Stimulated activated CD4-positive, alpha-beta T cell treated with anti-CD3 and anti-CD28 coated beads, Interleukin-4, amount 100 ng/mL, for 4 hours (primary cell): ENCODE data around the gene EXOC6B.

Experiments
- DNase-seq, 2 experiments: peaks; one replicate each; pipeline ENCODE4 v3.0.0-alpha.2; 2020

The EXOC6B gene

DNA sequence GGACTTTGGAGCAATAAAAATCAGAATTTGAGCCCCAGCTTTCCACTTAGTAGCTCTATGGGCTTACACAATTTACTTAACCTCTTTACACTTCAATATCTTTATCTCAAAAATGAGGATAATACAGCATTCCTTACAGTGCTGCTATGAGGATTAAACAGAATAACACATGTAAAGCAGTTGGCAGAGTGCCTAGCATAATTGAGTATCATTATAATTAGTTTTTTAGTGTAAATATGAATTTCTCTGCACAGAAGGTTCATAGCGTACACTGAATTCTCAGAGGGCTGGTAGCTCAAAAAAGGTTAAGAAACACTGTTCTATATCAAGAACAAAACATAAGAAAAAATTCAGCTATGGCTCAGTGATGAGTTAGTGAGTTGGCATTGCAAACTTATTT lies 487.8 kb downstream of the EXOC6B start:
- no peak for DNase-seq

GRCh38 chr2:72332720-72333119 lies 493.1 kb downstream of the EXOC6B start:
- DNase-seq: no peak

DNA sequence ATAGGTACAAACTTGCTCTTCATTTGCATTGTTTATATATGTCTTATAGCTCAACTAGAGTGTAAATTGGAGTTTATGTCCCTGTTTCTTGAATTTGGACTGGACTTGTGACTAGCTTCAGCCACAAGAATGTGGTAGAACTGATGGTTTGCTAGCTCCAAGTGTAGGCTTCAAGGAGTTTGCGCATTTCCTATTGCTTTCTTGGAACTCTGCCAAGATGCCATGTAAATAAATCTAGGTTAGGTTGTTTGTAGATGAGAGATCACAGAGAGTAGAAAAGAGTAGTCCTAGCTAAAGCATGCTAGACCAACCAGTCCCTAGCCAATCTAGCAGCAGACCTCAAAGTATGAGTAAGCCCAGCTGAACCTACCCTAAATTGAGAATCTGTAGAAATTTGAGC lies 495.2 kb downstream of the EXOC6B start:
- DNase-seq: no peak

- DNase-seq: no peak
These were observed 499.1 kb downstream of the EXOC6B start for GRCh38 chr2:72326759-72327158.

DNA sequence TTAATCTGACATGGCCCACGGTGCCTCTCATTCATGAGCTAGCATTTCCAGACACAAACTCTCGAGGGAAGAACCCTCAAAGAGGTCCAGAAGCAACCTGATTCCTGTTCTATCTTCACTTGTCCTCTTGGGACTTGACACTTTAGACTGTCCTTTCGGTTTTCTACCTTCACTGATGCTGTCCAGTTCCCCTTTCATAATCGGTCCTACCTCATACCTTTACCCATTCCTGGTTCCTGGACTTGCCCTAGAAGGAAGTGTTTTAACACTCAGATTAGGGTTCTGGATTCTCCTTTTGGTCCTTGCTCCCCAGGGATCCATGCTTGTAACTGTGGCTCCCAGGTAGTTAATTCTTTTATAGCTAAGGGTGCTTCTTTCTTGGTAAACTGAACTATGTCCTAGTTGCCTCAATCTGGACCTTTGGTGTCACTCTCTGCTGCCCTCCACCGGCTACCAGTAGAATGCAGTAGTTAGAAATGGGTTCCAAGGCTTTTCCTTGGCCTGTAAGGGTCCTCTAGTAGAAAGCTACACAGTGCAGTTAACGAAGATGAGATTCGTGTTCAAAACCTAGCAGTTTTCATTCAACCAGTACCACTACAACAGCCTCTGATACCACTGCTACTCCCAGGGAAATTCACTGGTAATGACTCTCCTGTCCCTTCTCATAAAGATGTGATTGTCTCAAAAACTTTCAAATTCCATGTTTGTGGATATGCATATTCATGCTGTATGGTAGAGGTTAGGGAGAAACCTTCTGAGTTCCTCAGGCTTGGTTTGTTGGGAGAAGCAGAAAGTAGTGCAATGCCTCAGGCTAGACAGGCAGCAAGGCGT lies 500.0 kb downstream of the EXOC6B start:
- no peak for DNase-seq

- no peak for DNase-seq
These were observed 509.1 kb downstream of the EXOC6B start for GRCh38 chr2:72316774-72317173.

DNA sequence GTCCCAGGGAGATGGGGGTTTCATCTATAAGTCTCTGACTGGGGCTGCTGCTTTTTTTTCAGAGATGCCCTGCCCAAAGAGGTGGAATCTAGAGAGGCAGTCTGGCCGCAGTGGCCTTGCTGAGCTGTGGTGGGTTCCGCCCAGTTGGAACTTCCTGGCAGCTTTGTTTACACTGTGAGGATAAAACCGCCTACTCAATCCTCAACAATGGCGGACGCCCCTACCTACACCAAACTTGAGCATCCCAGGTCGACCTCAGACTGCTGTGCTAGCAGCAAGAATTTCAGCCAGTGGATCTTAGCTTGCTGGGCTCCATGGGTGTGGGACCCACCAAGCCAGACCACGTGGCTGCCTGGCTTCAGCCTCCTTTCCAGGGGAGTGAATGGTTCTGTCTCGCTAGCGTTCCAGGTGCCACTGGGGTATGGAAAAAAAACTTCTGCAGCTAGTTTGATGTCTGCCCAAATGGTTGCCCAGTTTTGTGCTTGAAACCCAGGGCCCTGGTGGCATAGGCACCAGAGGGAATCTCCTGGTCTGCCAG lies 525.6 kb downstream of the EXOC6B start:
- no peak for DNase-seq

- no peak for DNase-seq
These were observed 532.2 kb downstream of the EXOC6B start for GRCh38 chr2:72293620-72294019.

GRCh38 chr2:72292433-72292832 lies 533.4 kb downstream of the EXOC6B start:
- no peak for DNase-seq

- DNase-seq: no peak
These were observed 534.8 kb downstream of the EXOC6B start for GRCh38 chr2:72291059-72291458.

DNA sequence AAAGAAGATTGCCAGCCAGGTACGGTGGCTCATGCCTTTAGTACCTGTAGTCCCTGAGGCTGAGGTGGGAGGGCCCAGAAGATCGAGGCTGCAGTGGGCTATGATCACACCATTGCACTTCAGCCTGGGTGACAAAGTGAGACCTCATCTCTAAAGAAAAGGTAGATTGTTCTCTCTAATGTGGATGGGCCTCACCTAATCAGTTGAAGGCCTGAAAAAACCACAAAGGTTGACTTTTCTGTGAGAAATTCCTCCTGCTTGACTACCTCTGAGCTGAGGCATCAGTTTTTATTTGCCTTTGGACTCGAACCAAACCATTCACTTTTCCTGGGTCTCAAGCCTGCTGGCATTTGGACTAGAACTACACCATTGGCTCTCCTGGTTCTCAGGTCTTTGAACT lies 536.1 kb downstream of the EXOC6B start:
- DNase-seq: no peak

GRCh38 chr2:72289283-72289682 lies 536.5 kb downstream of the EXOC6B start:
- no peak for DNase-seq

- no peak for DNase-seq
These were observed 547.8 kb downstream of the EXOC6B start for GRCh38 chr2:72278046-72278445.

DNA sequence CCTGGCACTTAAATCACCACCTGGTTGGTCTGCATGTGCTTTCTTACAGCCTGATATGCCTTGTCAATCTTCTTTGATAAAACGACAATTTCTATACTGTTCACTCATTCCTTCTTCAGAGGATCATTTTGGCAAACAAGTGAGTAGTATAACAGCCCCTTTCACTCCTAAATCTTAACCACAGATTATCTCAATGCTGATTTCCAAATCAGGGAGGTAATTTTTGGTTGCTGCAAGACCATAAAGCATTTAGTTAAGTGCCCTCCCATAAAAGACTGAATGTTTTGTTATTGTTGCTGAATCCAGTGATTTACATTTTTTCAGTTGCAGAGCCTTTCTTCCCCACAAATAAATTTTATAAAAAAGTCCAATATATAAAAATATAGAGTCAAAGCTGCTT lies 549.0 kb downstream of the EXOC6B start:
- DNase-seq: no peak

GRCh38 chr2:72276356-72276755 lies 549.5 kb downstream of the EXOC6B start:
- no peak for DNase-seq

DNA sequence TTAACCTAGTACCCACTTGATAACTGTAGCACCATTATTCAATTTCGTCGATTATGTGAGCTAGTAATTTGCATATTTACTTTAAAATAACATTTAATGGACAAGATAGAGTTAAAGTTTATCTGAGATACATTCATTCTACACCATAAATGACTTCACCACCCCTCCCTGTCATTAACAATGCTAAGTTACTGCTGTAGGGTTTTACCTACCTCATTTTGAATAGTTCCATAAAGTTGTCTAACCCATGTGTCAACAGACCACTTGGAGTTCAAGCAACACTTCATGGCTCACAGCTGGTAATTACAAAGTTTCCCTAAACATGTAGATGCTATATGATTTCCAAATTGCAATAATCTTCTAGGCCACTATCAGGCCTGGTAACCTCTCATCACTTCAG lies 550.7 kb downstream of the EXOC6B start:
- no peak for DNase-seq

- DNase-seq: no peak
These were observed 551.4 kb downstream of the EXOC6B start for GRCh38 chr2:72274380-72274797.

DNA sequence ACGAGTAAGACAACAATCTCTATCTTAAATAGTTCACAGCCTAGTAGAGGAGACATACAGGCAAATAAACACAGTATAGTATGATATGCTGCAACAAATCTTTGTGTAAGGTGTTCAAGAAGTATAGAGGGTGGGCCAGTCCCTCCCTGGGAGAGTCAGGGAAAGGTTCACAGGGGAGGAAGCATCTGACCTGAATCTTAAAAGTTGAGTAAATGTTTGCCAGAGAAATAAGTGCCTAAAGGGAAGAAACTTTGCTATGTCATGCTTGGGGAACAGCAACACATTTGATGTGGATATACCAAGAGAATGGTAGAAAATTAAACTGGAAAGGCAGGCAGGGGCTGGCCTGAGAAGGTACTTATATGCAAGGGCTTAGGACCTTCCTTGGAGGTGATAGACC lies 552.4 kb downstream of the EXOC6B start:
- DNase-seq: no peak

- no peak for DNase-seq
These were observed 553.8 kb downstream of the EXOC6B start for GRCh38 chr2:72271766-72272641.

DNA sequence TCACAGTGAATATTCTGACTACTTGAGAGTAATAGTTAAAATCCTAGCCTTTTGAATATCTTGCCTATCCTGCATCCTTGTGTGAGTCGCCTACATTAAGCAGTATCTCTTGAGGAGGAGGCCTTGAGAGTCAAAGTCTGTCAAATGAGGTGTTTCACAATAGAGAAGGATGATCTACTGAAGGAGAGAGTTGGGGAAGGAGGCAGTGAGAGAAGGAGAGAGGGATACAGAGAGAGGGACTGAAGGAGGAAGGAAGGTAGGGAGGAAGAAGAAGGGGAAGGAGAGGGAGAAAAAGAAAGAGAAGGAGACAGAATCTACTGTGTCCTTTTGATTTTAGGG lies 554.6 kb downstream of the EXOC6B start:
- no peak for DNase-seq

GRCh38 chr2:72270556-72271275 lies 555.1 kb downstream of the EXOC6B start:
- DNase-seq: no peak

DNA sequence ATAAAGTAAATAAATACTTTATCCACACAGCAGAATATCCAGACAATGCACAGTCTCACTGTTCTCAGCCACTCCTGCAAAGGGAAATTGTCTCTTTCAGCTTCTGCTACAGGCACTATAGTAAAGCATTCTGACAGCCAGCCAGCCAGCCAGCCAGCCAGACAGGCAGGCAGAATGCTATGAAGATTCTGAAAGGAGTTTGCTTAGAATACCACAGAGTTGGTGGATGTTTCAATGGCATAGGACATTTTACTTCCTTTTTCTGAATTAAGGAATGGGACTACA lies 562.1 kb downstream of the EXOC6B start:
- no peak for DNase-seq

GRCh38 chr2:72263043-72263775 lies 562.6 kb downstream of the EXOC6B start:
- no peak for DNase-seq
